HepG2 (cell line): ENCODE results near the gene PIP4K2B. TPM values are rescaled to one million over a fixed set of nuclear protein-coding genes. Genes with fewer than 3 reads are reported as not detected.
A peak's percentile ranks its signal among the peaks of the same experiment; 100 is the strongest.

Experiments
- ARHGAP35 ChIP-seq: sonication (generic); formaldehyde crosslinking; IDR thresholded peaks from 2 replicates; pipeline ENCODE4 v1.9.0; 2022; ENCODE audit warnings: mild to moderate bottlenecking, inconsistent platforms, moderate library complexity, missing genetic modification reagents, borderline replicate concordance
- DPF2 ChIP-seq: sonication (generic); formaldehyde crosslinking; IDR thresholded peaks from 2 replicates; pipeline ENCODE4 v1.4.0; 2020; ENCODE audit warnings: mild to moderate bottlenecking, low read depth, missing genetic modification reagents, borderline replicate concordance
- ELK4 ChIP-seq: sonication (generic); formaldehyde crosslinking; IDR thresholded peaks from 2 replicates; pipeline ENCODE4 v1.9.0; 2021; ENCODE audit warnings: missing genetic modification reagents, borderline replicate concordance
- GATAD1 ChIP-seq: IDR thresholded peaks from 2 replicates; pipeline ENCODE4 v1.6.1; 2016; ENCODE audit warnings: missing genetic modification reagents, missing compliant biosample characterization
- GLMP ChIP-seq: sonication (generic); formaldehyde crosslinking; IDR thresholded peaks from 2 replicates; pipeline ENCODE4 v1.9.0; 2021; ENCODE audit warnings: missing genetic modification reagents, mild to moderate bottlenecking, borderline replicate concordance
- HDAC2 ChIP-seq: sonication (generic); formaldehyde crosslinking; IDR thresholded peaks from 2 replicates; pipeline ENCODE4 v1.4.0; 2020; ENCODE audit warnings: missing genetic modification reagents
- HMGA1 ChIP-seq: sonication (generic); formaldehyde crosslinking; conservative IDR thresholded peaks from 2 replicates; pipeline ENCODE4 v1.4.0; 2020; ENCODE audit warnings: missing genetic modification reagents
- HNRNPLL ChIP-seq: fragments of 200-400 bp; formaldehyde crosslinking; IDR thresholded peaks from 2 replicates; pipeline ENCODE4 v1.6.1; 2017; ENCODE audit warnings: mild to moderate bottlenecking, low read depth, low read length; ENCODE audit not compliant: poor library complexity, severe bottlenecking
- PHB2 ChIP-seq: fragments of 450-650 bp; IDR thresholded peaks from 2 replicates; pipeline ENCODE4 v1.6.1; 2018; ENCODE audit not compliant: partially characterized antibody
- SATB2 ChIP-seq: sonication (generic); formaldehyde crosslinking; IDR thresholded peaks from 2 replicates; pipeline ENCODE4 v1.5.0; 2020; ENCODE audit warnings: missing genetic modification reagents
- TCF12 ChIP-seq, 2 experiments: fragments of 450-650 bp in 1 of 2; sonication (generic) in 1 of 2; formaldehyde crosslinking in 1 of 2; IDR thresholded peaks; 2 replicates each; pipeline versions ENCODE4 v1.6.1 to v1.8.0; 2017 to 2022; ENCODE audit warnings: antibody characterized with exemption in 1 of 2, mild to moderate bottlenecking in 1 of 2, missing genetic modification reagents in 1 of 2, moderate library complexity in 1 of 2
- U2AF2 ChIP-seq: fragments of 200-400 bp; formaldehyde crosslinking; IDR thresholded peaks from 2 replicates; pipeline ENCODE4 v1.6.1; 2017; ENCODE audit warnings: low read depth, mild to moderate bottlenecking, low read length
- ZNF20 ChIP-seq: sonication (generic); formaldehyde crosslinking; IDR thresholded peaks from 2 replicates; pipeline ENCODE4 v1.4.0; 2020; ENCODE audit warnings: mild to moderate bottlenecking, moderate library complexity, missing genetic modification reagents
- ZNF224 ChIP-seq: sonication (generic); formaldehyde crosslinking; IDR thresholded peaks from 2 replicates; pipeline ENCODE4 v1.5.0; 2020; ENCODE audit warnings: mild to moderate bottlenecking, missing genetic modification reagents
- ZNF460 ChIP-seq: sonication (generic); formaldehyde crosslinking; IDR thresholded peaks from 2 replicates; pipeline ENCODE4 v1.5.1; 2020; ENCODE audit warnings: missing genetic modification reagents, mild to moderate bottlenecking, borderline replicate concordance
- ZNF543 ChIP-seq: sonication (generic); formaldehyde crosslinking; IDR thresholded peaks from 2 replicates; pipeline ENCODE4 v1.4.0; 2020; ENCODE audit warnings: mild to moderate bottlenecking, missing genetic modification reagents
- ZNF639 ChIP-seq: conservative IDR thresholded peaks from 2 replicates; pipeline ENCODE4 v1.6.1; 2018; ENCODE audit warnings: missing genetic modification reagents
- ZNF883 ChIP-seq: sonication (generic); formaldehyde crosslinking; IDR thresholded peaks from 2 replicates; pipeline ENCODE4 v1.5.1; 2020; ENCODE audit warnings: mild to moderate bottlenecking, missing genetic modification reagents; ENCODE audit errors: not compliant biosample characterization
- ZUFSP ChIP-seq: sonication (generic); formaldehyde crosslinking; IDR thresholded peaks from 2 replicates; pipeline ENCODE4 v1.9.0; 2021; ENCODE audit warnings: missing genetic modification reagents, mild to moderate bottlenecking, borderline replicate concordance
- polyA plus RNA-seq, 8 experiments: library from polyadenylated mRNA; depleted of rRNA in 3 of 8; stranded (reverse) in 7 of 8; unstranded in 1 of 8; fragments of >200 nt; fragmentation: Illumina TruSeq in 4 of 8; extraction: Trizol in 4 of 8; gene quantifications; 2 replicates each; pipeline versions ENCODE4 v1.2.1 to v1.2.3, GENCODE V29; 2011 to 2016; ENCODE audit warnings: low read depth in 4 of 8, missing spikeins in 1 of 8, mixed read lengths in 1 of 8; ENCODE audit not compliant: insufficient read depth in 1 of 8
- total RNA-seq, 5 experiments: library from RNA; depleted of rRNA; stranded (reverse); fragments of >200 nt; fragmentation: Illumina TruSeq; extraction: Trizol; gene quantifications; 2 replicates each; pipeline ENCODE4 v1.2.3, GENCODE V29; 2016; ENCODE audit warnings: low read depth in 1 of 5
- TF ChIP-seq, protein P1 (sequence below): IDR thresholded peaks from 2 replicates; pipeline ENCODE4 v1.6.1; 2016; ENCODE audit warnings: low read depth

The PIP4K2B gene
- total and polyA plus RNA-seq, 2 of the 13 experiments (the other 11 are each of a cell fraction or from before 2014, with no cell fraction given) = 20.4 to 54.0 TPM

DNA sequence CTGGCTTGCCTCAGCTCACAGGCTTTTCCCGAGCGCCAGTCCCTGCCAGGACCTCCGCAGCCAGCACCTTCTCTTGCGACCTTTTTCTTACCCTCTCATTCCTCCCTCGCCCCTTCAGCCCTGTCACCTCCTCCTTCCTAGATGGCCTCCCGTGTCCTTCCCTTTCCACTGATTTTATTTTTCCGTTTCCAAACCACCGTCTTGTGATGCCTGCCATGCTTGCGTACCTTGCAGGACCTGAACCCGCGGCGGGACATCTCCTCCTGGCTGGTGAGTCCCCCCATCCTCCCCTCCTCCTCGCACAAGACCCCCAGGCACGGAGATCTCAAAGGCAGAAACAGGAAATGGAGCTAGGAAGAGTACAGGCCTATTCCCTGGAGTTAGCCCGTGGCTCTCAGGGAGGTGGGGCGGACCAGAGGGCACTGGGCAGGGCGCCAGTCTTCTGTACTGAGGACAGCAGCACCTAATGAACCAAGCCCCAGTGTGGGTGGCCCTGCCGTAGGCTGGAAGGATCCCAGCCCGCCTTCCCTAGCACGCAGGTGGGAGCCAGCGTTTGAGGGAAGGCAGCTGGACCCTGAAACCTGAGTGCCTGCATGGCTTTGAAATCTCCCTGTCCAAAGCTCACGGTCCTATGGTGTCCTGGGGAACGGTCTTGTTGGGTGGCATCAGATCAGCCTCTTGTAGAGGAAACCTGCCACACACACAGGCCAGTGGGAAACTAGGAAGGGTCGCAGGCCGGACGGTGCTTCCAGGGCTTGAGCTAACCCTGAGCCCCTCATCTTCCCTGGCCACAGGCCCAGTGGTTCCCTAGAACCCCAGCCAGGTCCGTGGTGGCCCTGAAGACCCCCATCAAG lies 68.6 kb downstream of the PIP4K2B start (continued):
- no peak for TF ChIP-seq U2AF2
- TF ChIP-seq ARHGAP35 = 0 out of 2 replicates have a peak, but pooled peaks have one; percentile 70
- no peak for TF ChIP-seq ELK4
- TF ChIP-seq ZNF20 (CRISPR knock-in tag) = no peak
- TF ChIP-seq ZNF543 (CRISPR knock-in tag) = 0 out of 2 replicates have a peak, but pooled peaks have one; percentile 77
- TF ChIP-seq ZNF224 (CRISPR knock-in tag) = peak; percentile 90; the same call in 1 of the 2 replicates
- TF ChIP-seq GLMP (CRISPR knock-in tag) = no peak
- TF ChIP-seq ZUFSP (CRISPR knock-in tag) = no peak
- TF ChIP-seq TCF12 (IDR thresholded peaks at IDR 0.05) = no peak
- TF ChIP-seq TCF12 (CRISPR knock-in tag; IDR thresholded peaks at IDR 0.05) = no peak
- no peak for TF ChIP-seq ZNF460 (CRISPR knock-in tag)
- TF ChIP-seq PHB2 = no peak
- TF ChIP-seq GATAD1 (CRISPR knock-in tag) = peak; percentile 45
- TF ChIP-seq HNRNPLL = no peak
- TF ChIP-seq ZNF883 (CRISPR knock-in tag) = no peak
- TF ChIP-seq ZNF639 = peak; percentile 53; the same call in 1 of the 2 replicates
- peak; percentile 84 for TF ChIP-seq HDAC2 (CRISPR knock-in tag)
- TF ChIP-seq DPF2 (CRISPR knock-in tag) = peak; percentile 37; the same call in 1 of the 2 replicates
- TF ChIP-seq, protein P1, sequence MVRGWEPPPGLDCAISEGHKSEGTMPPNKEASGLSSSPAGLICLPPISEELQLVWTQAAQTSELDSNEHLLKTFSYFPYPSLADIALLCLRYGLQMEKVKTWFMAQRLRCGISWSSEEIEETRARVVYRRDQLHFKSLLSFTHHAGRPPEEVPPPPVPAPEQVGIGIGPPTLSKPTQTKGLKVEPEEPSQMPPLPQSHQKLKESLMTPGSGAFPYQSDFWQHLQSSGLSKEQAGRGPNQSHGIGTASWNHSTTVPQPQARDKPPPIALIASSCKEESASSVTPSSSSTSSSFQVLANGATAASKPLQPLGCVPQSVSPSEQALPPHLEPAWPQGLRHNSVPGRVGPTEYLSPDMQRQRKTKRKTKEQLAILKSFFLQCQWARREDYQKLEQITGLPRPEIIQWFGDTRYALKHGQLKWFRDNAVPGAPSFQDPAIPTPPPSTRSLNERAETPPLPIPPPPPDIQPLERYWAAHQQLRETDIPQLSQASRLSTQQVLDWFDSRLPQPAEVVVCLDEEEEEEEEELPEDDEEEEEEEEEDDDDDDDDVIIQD = peak; percentile 27; the same call in 1 of the 2 replicates
- TF ChIP-seq HMGA1 = no peak
- no peak for TF ChIP-seq SATB2 (CRISPR knock-in tag)
